ENCODE measurements around the gene CDCA7L. TPM values are rescaled to one million over a fixed set of nuclear protein-coding genes. Genes with fewer than 3 reads are reported as not detected.

Gene CDCA7L
- total and polyA plus RNA-seq, 2 of the 4 experiments (the other 2 are of a cell fraction): 20.4 to 35.0 TPM

GRCh38 chr7:21981524-21981923 lies 35.8 kb upstream of the CDCA7L start:
- DNase-seq: no peak
- Histone ChIP-seq H3K79me1 (ENCODE audit: low read depth in 1 of 2, low read length in 2 of 2) (no peaks in the 10 kb centered on the region), H2AK5ac (ENCODE audit: low read depth, low read length) (no peak overlapping the region), H3K23ac (ENCODE audit: low read depth, low read length) (no peak overlapping the region), H3K9me1 (ENCODE audit: insufficient read depth, low read length) (no peaks in the 10 kb centered on the region), H3K56ac (ENCODE audit: extremely low read depth, insufficient read depth, low read length) (no peak overlapping the region), H3K4me2 (ENCODE audit: low read depth, low read length) (no peak overlapping the region), H2AFZ (replicated peaks; ENCODE audit: low read length, poor library complexity) (no peak overlapping the region), H3K4me1 (ENCODE audit: control insufficient read depth, insufficient read depth, low read length) (no peaks in the 10 kb centered on the region), H3K4ac (ENCODE audit: low read depth, low read length) (no peak overlapping the region), H3K36me3 (ENCODE audit: control insufficient read depth, insufficient read depth, low read length) (no peaks in the 10 kb centered on the region), H3K27me3 (ENCODE audit: control insufficient read depth, insufficient read depth, low read length) (peaks cover 1% of the 10 kb centered on the region), H2AK9ac (replicated peaks; ENCODE audit: low read depth, low read length, poor library complexity) (no peak overlapping the region), H4K5ac (ENCODE audit: low read depth, low read length) (no peak overlapping the region), H3K9ac (ENCODE audit: low read depth, low read length) (no peak overlapping the region), H4K20me1 (ENCODE audit: insufficient read depth, low read length) (no peaks in the 10 kb centered on the region), H4K8ac (ENCODE audit: low read depth in 2 of 2, low read length in 2 of 2) (no peak overlapping the region), H3K9me3 (ENCODE audit: control insufficient read depth, insufficient read depth, low read length) (no peaks in the 10 kb centered on the region), H4K91ac (ENCODE audit: insufficient read depth, low read depth, low read length) (no peak overlapping the region), H2BK15ac (ENCODE audit: low read depth, low read length) (no peak overlapping the region), H2BK120ac (ENCODE audit: low read depth, low read length) (no peak overlapping the region), H2BK5ac (ENCODE audit: low read depth, low read length, poor library complexity, severe bottlenecking) (no peak overlapping the region), H3K27ac (ENCODE audit: insufficient read depth, low read length) (no peak overlapping the region), H3K14ac (replicated peaks; ENCODE audit: low read depth, low read length) (no peak overlapping the region), H2BK20ac (ENCODE audit: low read depth, low read length) (no peak overlapping the region), H3K18ac (ENCODE audit: low read depth, low read length) (no peak overlapping the region), H3K4me3 (ENCODE audit: insufficient read depth, low read depth, low read length) (no peak overlapping the region)
- ATAC-seq (ENCODE audit: low read depth): no peak
- intact Hi-C loops (cut with micrococcal nuclease) (no loop called here), in situ Hi-C loops (cut with MboI; ENCODE audit: low sequenced_read_pairs) (no loop called here), dilution Hi-C loops (cut with HindIII; ENCODE audit: low sequenced_read_pairs, unreplicated experiment) (no loop called here)
- no TSS peak for BruUV-seq (replicated peaks)
- TF ChIP-seq MAFK (IDR thresholded peaks at IDR 0.05; ENCODE audit: low read depth, low read length) (no peak), BHLHE40 (IDR thresholded peaks at IDR 0.05; ENCODE audit: low read depth, low read length) (no peak), RCOR1 (IDR thresholded peaks at IDR 0.05; ENCODE audit: insufficient replicate concordance, low read length) (no peak), RAD21 (IDR thresholded peaks at IDR 0.05; ENCODE audit: low read length) (no peak), CHD1 (IDR thresholded peaks at IDR 0.05; ENCODE audit: low read depth, low read length) (no peak), CTCF (conservative IDR thresholded peaks at IDR 0.05; ENCODE audit: low read depth, low read length) (no peak), RFX5 (IDR thresholded peaks at IDR 0.05; ENCODE audit: low read depth, low read length) (no peak), SMC3 (IDR thresholded peaks at IDR 0.05; ENCODE audit: low read depth, low read length) (no peak), FOS (IDR thresholded peaks at IDR 0.05; ENCODE audit: low read depth, low read length) (no peak)
- TF ChIP-seq, protein P1, sequence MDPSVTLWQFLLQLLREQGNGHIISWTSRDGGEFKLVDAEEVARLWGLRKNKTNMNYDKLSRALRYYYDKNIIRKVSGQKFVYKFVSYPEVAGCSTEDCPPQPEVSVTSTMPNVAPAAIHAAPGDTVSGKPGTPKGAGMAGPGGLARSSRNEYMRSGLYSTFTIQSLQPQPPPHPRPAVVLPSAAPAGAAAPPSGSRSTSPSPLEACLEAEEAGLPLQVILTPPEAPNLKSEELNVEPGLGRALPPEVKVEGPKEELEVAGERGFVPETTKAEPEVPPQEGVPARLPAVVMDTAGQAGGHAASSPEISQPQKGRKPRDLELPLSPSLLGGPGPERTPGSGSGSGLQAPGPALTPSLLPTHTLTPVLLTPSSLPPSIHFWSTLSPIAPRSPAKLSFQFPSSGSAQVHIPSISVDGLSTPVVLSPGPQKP (IDR thresholded peaks at IDR 0.05; ENCODE audit: borderline replicate concordance, low read depth, low read length): no peak
- no CpG with 5 or more reads among the region's 2 CpGs for WGBS, 2 experiments (ENCODE audit: extremely low coverage in 2 of 2, insufficient read length in 1 of 2)
- CTCF ChIA-PET: no interaction called here
- POLR2A ChIA-PET (ENCODE audit: unreplicated experiment): no interaction called here
